ENCODE measurements around the gene NDUFA8. TPM values are rescaled to one million over a fixed set of nuclear protein-coding genes. Genes with fewer than 3 reads are reported as not detected.
"Not testable (repeated sequence)": the region's sequence is repeated elsewhere in the genome, so short reads cannot be mapped to it uniquely, and the experiment has no call there.

Gene NDUFA8
- total RNA-seq, 1 donor, result 25.2 TPM

DNA sequence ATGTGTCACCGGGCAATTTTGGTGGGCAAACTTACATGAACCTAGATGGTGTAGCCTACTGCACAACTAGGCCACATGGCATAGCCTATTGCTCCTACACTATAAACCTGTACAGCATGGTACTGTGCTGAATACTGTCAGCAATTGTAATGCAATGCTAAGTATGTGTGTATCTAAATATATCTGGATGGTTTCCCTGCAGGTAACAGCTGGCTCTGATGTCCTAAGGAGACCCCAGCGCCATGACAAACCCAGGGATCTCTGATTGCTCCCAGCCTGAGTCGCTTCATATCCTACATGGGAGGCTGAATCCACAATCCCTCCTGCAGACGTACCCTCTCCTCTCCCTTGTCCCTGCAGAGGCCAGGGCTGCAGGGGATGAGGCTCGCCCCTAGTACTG, 39.9 kb downstream of the NDUFA8 start:
- no peak overlapping the region for H3K4me3 ChIP-seq (ENCODE audit: low read depth, low read length)
- DNase-seq (ENCODE audit: low read depth), result no peak
- TF ChIP-seq, protein P1, sequence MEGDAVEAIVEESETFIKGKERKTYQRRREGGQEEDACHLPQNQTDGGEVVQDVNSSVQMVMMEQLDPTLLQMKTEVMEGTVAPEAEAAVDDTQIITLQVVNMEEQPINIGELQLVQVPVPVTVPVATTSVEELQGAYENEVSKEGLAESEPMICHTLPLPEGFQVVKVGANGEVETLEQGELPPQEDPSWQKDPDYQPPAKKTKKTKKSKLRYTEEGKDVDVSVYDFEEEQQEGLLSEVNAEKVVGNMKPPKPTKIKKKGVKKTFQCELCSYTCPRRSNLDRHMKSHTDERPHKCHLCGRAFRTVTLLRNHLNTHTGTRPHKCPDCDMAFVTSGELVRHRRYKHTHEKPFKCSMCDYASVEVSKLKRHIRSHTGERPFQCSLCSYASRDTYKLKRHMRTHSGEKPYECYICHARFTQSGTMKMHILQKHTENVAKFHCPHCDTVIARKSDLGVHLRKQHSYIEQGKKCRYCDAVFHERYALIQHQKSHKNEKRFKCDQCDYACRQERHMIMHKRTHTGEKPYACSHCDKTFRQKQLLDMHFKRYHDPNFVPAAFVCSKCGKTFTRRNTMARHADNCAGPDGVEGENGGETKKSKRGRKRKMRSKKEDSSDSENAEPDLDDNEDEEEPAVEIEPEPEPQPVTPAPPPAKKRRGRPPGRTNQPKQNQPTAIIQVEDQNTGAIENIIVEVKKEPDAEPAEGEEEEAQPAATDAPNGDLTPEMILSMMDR (IDR thresholded peaks at IDR 0.05; ENCODE audit: insufficient read depth, low read length), result no peak

DNA sequence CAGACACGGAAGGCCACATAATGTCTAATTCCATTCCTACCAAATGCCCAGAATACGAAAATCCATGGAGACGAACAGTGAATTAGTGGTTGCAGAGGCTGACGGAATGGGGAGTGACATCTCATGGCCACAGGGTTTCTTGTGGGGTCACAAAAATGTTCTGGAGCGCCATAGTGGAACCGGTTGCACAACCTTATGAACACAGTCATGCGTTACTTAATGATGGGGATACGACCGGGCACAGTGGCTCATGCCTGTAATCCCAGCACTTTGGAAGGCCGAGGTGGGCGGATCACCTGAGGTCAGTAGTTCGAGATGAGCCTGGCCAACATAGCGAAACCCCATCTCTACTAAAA, 40.4 kb downstream of the NDUFA8 start:
- TF ChIP-seq, protein P1 (IDR thresholded peaks at IDR 0.05; ENCODE audit: insufficient read depth, low read length), result no peak
- H3K4me3 ChIP-seq (ENCODE audit: low read depth, low read length), result no peak overlapping the region
- no peak for DNase-seq (ENCODE audit: low read depth)

DNA sequence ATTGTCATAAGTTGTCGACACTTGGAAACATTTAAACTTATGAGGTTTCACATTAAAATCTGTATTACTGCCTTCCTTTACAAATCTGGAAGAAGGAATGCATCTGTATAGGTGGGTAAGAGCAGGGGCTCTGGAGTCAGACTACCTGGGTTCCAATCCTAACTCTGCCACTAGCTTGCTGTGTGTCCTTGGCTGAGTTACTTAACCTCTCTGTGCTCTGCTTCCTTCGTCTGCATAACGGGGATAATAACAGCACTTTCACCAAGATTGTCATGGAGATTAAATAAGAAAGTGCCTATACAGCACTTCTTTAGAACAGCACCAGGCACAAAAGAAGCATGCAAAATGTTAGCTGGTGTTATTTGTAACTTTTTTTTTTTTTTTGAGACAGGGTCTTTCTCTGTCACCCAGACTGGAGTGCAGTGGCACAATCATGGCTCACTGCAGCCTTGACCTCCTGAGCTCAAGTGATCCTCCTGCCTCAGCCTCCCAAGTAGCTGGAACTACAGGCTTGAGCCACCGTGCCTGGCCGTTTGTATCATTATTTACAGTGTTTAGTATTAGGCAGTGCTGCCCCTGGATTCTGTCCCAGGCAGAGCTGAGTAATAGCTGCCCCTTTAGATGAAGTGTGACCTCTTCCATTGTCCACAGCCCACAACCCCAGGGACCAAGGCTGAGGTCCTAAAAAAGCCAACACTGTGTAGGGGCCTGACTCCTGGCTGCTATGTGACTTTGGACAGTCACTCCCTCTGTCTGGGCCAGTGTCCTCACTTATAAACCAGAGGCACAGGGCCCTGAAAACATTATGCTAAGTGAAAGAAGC, 41.0 kb downstream of the NDUFA8 start:
- no peak overlapping the region for H3K4me3 ChIP-seq (ENCODE audit: low read depth, low read length)
- TF ChIP-seq, protein P1 (IDR thresholded peaks at IDR 0.05; ENCODE audit: insufficient read depth, low read length), result no peak
- peak; percentile 52 for DNase-seq (ENCODE audit: low read depth)

DNA sequence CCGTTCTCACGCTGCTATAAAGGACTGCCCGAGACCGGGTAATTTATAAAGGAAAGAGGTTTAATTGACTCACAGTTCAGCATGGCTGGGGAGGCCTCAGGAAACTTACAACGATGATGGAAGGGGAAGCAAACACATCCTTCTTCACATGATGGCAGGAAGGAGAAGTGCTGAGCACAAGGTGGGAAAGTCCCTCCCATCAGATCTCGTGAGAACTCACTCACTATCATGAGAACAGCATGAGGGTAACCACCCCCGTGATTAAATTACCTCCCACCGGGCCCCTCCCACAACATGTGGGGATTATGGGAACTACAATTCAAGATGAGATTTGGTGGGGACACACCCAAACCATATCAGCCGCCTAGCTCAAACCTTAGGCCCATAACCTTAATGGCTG, 42.3 kb downstream of the NDUFA8 start:
- H3K4me3 ChIP-seq (ENCODE audit: low read depth, low read length); DNase-seq (ENCODE audit: low read depth): not testable (repeated sequence)

DNA sequence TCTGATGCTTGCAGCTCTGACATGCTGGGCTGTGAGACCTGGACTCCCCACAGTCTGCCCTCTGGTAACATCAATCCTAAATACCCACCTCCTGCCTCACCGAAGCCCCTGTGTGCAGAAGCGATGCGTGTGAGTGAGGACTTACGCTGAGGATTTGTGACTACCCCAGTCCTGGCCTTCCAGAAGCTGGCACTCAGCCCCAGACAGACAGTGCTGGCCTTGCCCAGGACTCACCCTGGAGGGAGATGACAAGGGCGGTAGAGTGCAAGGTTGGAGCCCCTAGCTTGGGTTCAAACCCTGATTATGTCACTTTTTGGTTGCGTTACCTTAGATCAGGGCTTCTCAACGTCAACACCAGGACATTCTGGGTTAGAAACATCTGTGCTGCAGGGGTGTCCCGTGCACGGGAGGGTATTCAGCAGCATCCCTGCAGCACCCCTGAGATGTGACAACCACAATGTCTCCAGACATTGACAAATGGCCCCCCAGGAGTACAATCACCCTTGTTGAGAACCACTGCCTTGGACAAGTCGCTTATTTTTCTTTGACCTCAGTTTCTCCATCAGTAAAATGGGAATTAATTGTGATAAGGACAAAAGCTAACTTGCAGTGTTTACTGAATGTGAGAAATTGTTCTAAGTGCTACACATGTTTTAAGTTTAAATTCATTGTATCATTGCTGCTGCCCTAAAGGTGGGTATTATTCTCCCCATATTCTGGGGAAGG, 43.0 kb downstream of the NDUFA8 start:
- TF ChIP-seq, protein P1 (IDR thresholded peaks at IDR 0.05; ENCODE audit: insufficient read depth, low read length), result no peak
- no peak overlapping the region for H3K4me3 ChIP-seq (ENCODE audit: low read depth, low read length)
- no peak for DNase-seq (ENCODE audit: low read depth)

DNA sequence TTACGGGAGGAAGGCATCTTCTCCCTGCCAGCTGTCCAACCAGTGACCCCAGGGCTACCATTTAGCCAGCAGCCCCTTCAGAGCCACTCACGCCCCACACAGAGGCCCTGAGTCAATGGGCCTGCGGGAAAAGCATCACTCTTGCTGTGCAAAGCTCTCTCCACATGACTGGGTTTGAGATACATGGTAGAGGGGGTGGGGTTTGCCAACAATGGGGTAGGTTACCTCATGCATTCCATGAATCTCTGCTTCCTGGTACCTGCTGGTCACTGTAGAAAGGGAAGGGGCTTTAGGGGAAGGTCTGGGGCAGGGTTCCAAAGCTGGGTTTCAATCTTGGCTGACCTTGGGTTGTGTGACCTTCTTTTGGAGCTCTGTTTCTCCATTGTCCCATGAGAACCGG, 43.5 kb downstream of the NDUFA8 start:
- no peak for DNase-seq (ENCODE audit: low read depth)
- TF ChIP-seq, protein P1 (IDR thresholded peaks at IDR 0.05; ENCODE audit: insufficient read depth, low read length), result no peak
- no peak overlapping the region for H3K4me3 ChIP-seq (ENCODE audit: low read depth, low read length)

DNA sequence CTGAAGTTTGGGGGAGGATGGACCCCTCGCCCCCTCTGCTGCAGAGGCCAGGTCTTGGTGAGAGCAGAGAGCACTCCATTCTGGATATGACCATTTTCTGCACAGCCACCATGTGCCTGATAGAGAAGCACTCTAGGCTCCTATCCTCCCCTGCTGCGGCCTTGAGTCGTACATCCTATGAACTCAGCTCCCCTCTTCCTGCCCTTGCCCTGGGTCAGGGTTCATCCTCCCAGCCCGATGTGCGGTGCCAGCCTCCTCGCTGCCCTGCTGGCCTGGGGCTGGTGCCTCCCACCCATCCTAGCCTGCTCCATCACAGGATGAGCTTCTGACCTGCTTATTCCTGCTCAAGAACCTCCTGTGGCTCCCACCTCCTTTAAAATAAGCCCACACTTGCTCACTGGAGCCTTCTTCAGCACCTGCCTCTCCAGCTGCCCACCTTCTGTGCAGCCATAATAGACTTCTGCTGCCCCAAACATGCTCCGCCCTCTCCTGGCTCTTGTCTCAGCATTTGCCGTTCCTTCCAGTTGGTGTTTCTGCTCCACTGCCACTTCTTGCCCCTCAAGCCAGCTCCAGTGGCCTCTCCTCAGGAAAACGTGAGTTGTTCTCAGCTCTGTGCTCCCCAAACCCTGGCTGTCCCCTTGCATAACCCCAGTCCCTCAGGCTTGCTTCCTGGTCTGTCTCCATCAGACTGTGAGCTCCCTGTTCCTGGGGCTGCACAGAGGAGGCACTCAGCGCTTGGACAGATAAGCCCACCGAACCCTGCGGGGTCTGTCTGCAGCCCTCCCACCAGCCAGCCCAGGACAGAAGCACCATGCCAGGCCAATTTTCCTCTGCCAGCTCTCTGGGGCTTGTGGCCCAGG, 44.2 kb downstream of the NDUFA8 start:
- H3K4me3 ChIP-seq (ENCODE audit: low read depth, low read length), result no peak overlapping the region
- TF ChIP-seq, protein P1 (IDR thresholded peaks at IDR 0.05; ENCODE audit: insufficient read depth, low read length), result no peak
- DNase-seq (ENCODE audit: low read depth), result no peak

Measured in fibroblast of the aortic adventitia (primary cell).